OCI-LY1 (cell line): ENCODE data around the gene SCAPER.
"Not testable (repeated sequence)": the region's sequence is repeated elsewhere in the genome, so short reads cannot be mapped to it uniquely, and the experiment has no call there.

Source experiments
- H2AFZ ChIP-seq: fragments of 200-600 bp; sonication (generic), shearing (Covaris generic); 2 replicates; pipeline ENCODE4 v1.6.0; 2014; ENCODE audit warnings: antibody characterized with exemption, mild to moderate bottlenecking, low read length
- H3F3A ChIP-seq: fragments of 200-600 bp; sonication (generic), shearing (Covaris generic); 2 replicates; pipeline ENCODE4 v1.6.0; 2014; ENCODE audit warnings: mild to moderate bottlenecking, antibody characterized with exemption, low read length, moderate library complexity; ENCODE audit not compliant: insufficient read depth
- H3K27ac ChIP-seq: fragments of 200-600 bp; sonication (generic); 2 replicates; pipeline ENCODE4 v1.5.1; 2014; ENCODE audit warnings: low read length, mixed run types, mild to moderate bottlenecking, low read depth; ENCODE audit not compliant: poor library complexity, severe bottlenecking
- H3K27me3 ChIP-seq: fragments of 200-600 bp; sonication (generic); 2 replicates; pipeline ENCODE4 v1.6.0; 2014; ENCODE audit warnings: antibody characterized with exemption, mild to moderate bottlenecking, low read length, moderate library complexity; ENCODE audit not compliant: insufficient read depth
- H3K36me3 ChIP-seq: fragments of 200-600 bp; sonication (generic); 2 replicates; pipeline ENCODE4 v1.6.1; 2014; ENCODE audit warnings: mild to moderate bottlenecking, antibody characterized with exemption, low read length, moderate library complexity, mixed read lengths; ENCODE audit not compliant: insufficient read depth
- H3K4me1 ChIP-seq: fragments of 200-600 bp; sonication (generic); 2 replicates; pipeline ENCODE4 v1.5.1; 2014; ENCODE audit warnings: mild to moderate bottlenecking, low read length, moderate library complexity; ENCODE audit not compliant: insufficient read depth, severe bottlenecking
- H3K4me2 ChIP-seq: fragments of 200-600 bp; sonication (generic), shearing (Covaris generic); 2 replicates; pipeline ENCODE4 v1.6.1; 2014; ENCODE audit warnings: low read length
- H3K4me3 ChIP-seq: fragments of 200-600 bp; sonication (generic); 2 replicates; pipeline ENCODE4 v1.5.1; 2014; ENCODE audit warnings: low read length, low read depth, mild to moderate bottlenecking, mixed read lengths; ENCODE audit not compliant: poor library complexity, severe bottlenecking
- H3K79me2 ChIP-seq: fragments of 200-600 bp; shearing (Covaris generic); 2 replicates; pipeline ENCODE4 v1.6.1; 2016; ENCODE audit warnings: mixed run types, low read length, mixed read lengths; ENCODE audit not compliant: insufficient read depth
- H3K9ac ChIP-seq: fragments of 200-600 bp; sonication (generic), shearing (Covaris generic); 2 replicates; pipeline ENCODE4 v1.6.1; 2014; ENCODE audit warnings: mild to moderate bottlenecking, low read length, mixed read lengths
- H3K9me2 ChIP-seq: fragments of 200-600 bp; sonication (generic), shearing (Covaris generic); 2 replicates; pipeline ENCODE4 v1.6.1; 2014; ENCODE audit warnings: low read depth, mild to moderate bottlenecking, low read length, mixed read lengths
- H3K9me3 ChIP-seq: fragments of 200-600 bp; shearing (Covaris generic); 2 replicates; pipeline ENCODE4 v1.6.1; 2014; ENCODE audit warnings: low read length, mixed read lengths
- H4K20me1 ChIP-seq: fragments of 200-600 bp; sonication (generic), shearing (Covaris generic); 2 replicates; pipeline ENCODE4 v1.6.0; 2016; ENCODE audit warnings: mild to moderate bottlenecking, low read length; ENCODE audit not compliant: insufficient read depth
- EZH2 ChIP-seq: fragments of 200-600 bp; sonication (generic), shearing (Covaris generic); IDR thresholded peaks from 2 replicates; pipeline ENCODE4 v1.8.0; 2017; ENCODE audit warnings: borderline replicate concordance, mixed run types, mild to moderate bottlenecking, antibody characterized with exemption, low read length, moderate library complexity, mixed read lengths
- TF ChIP-seq, protein P1 (sequence below): fragments of 200-600 bp; sonication (generic), shearing (Covaris generic); IDR thresholded peaks from 2 replicates; pipeline ENCODE4 v1.5.1; 2017; ENCODE audit warnings: mild to moderate bottlenecking, antibody characterized with exemption, low read length, moderate library complexity, mixed read lengths

SCAPER gene

GRCh38 chr15:76517910-76518309, 387.2 kb downstream of the SCAPER start:
- no peak overlapping the region for H3K27ac ChIP-seq

GRCh38 chr15:76514282-76514681, 390.9 kb downstream of the SCAPER start:
- H3K36me3 ChIP-seq, result no peaks in the 10 kb centered on the region
- TF ChIP-seq EZH2, result no peak
- TF ChIP-seq, protein P1, sequence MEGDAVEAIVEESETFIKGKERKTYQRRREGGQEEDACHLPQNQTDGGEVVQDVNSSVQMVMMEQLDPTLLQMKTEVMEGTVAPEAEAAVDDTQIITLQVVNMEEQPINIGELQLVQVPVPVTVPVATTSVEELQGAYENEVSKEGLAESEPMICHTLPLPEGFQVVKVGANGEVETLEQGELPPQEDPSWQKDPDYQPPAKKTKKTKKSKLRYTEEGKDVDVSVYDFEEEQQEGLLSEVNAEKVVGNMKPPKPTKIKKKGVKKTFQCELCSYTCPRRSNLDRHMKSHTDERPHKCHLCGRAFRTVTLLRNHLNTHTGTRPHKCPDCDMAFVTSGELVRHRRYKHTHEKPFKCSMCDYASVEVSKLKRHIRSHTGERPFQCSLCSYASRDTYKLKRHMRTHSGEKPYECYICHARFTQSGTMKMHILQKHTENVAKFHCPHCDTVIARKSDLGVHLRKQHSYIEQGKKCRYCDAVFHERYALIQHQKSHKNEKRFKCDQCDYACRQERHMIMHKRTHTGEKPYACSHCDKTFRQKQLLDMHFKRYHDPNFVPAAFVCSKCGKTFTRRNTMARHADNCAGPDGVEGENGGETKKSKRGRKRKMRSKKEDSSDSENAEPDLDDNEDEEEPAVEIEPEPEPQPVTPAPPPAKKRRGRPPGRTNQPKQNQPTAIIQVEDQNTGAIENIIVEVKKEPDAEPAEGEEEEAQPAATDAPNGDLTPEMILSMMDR, result no peak
- H3K27ac ChIP-seq, result no peak overlapping the region
- no peak overlapping the region for H3K4me3 ChIP-seq
- H3K79me2 ChIP-seq, result no peaks in the 10 kb centered on the region
- no peaks in the 10 kb centered on the region for H3K4me1 ChIP-seq
- no peaks in the 10 kb centered on the region for H3K27me3 ChIP-seq
- H3K9me2 ChIP-seq, result no peaks in the 10 kb centered on the region
- H3F3A ChIP-seq, result no peaks in the 10 kb centered on the region
- H2AFZ ChIP-seq, result no peak overlapping the region
- H3K9ac ChIP-seq, result no peak overlapping the region
- H3K4me2 ChIP-seq, result no peak overlapping the region
- no peaks in the 10 kb centered on the region for H4K20me1 ChIP-seq
- H3K9me3 ChIP-seq, result no peaks in the 10 kb centered on the region

More at GRCh38 chr15:76517910-76518309, 387.2 kb downstream of the SCAPER start:
- Histone ChIP-seq H3K9me3 (no peaks in the 10 kb centered on the region), H3K27me3 (no peaks in the 10 kb centered on the region), H3K9me2 (no peaks in the 10 kb centered on the region), H3K9ac (no peak overlapping the region), H4K20me1 (no peaks in the 10 kb centered on the region), H3K4me1 (no peaks in the 10 kb centered on the region), H2AFZ (no peak overlapping the region), H3K4me2 (no peak overlapping the region), H3F3A (no peaks in the 10 kb centered on the region), H3K79me2 (no peaks in the 10 kb centered on the region), H3K36me3 (no peaks in the 10 kb centered on the region), H3K4me3 (no peak overlapping the region)
- no peak for TF ChIP-seq EZH2
- TF ChIP-seq, protein P1, result no peak

DNA sequence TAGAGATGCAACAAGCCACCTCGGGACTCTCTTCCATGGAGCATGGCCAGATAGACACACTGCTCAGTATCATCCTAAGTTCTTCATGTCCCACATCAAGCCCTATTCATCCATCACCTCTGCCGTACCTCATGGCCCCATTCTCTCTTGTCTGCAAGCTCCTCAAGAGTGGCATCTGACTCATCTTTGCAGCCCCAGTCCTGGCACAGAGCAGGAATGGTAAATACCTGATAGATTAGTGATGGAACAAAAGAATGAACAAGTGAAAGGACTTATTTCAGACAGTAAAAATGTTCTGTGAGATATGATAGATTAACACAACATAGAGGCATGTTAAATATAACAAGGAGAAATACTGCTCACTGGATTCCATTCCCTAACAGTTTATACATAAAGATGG, 392.2 kb downstream of the SCAPER start:
- Histone ChIP-seq H3K27ac (no peak overlapping the region), H3K4me3 (no peak overlapping the region), H3K36me3 (no peaks in the 10 kb centered on the region), H3K9ac (no peak overlapping the region), H3K4me1 (no peaks in the 10 kb centered on the region), H3K4me2 (no peak overlapping the region), H4K20me1 (no peaks in the 10 kb centered on the region), H3F3A (no peaks in the 10 kb centered on the region), H3K9me2 (no peaks in the 10 kb centered on the region), H3K27me3 (no peaks in the 10 kb centered on the region), H2AFZ (no peak overlapping the region), H3K79me2 (no peaks in the 10 kb centered on the region), H3K9me3 (no peaks in the 10 kb centered on the region)
- TF ChIP-seq, protein P1, result no peak
- TF ChIP-seq EZH2, result no peak

DNA sequence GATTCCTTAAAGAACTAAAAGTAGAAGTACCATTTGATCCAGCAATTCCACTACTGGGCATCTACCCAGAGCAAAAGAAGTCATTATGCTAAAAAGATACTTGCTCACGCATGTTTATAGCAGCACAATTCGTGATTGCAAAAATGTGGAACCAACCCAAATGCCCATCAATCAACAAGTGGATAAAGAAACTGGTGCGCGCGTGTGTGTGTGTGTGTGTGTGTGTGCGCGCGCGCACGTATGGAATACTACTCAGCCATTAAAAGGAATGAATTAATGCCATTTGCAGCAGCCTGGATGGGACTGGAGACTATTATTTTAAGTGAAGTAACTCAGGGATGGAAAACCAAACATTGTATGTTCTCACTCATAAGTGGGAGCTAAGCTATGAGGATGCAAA, 394.5 kb downstream of the SCAPER start:
- not testable (repeated sequence) for H3K36me3 ChIP-seq, H3K27ac ChIP-seq, H3K4me1 ChIP-seq, H3K9ac ChIP-seq, H3K79me2 ChIP-seq, H4K20me1 ChIP-seq, H2AFZ ChIP-seq, H3F3A ChIP-seq, H3K4me2 ChIP-seq, H3K9me2 ChIP-seq, H3K27me3 ChIP-seq, H3K4me3 ChIP-seq, H3K9me3 ChIP-seq
